ENCODE measurements around the gene TTPAL.
A peak's percentile ranks its signal among the peaks of the same experiment; 100 is the strongest.

The TTPAL gene, protein sequence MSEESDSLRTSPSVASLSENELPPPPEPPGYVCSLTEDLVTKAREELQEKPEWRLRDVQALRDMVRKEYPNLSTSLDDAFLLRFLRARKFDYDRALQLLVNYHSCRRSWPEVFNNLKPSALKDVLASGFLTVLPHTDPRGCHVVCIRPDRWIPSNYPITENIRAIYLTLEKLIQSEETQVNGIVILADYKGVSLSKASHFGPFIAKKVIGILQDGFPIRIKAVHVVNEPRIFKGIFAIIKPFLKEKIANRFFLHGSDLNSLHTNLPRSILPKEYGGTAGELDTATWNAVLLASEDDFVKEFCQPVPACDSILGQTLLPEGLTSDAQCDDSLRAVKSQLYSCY

DNA sequence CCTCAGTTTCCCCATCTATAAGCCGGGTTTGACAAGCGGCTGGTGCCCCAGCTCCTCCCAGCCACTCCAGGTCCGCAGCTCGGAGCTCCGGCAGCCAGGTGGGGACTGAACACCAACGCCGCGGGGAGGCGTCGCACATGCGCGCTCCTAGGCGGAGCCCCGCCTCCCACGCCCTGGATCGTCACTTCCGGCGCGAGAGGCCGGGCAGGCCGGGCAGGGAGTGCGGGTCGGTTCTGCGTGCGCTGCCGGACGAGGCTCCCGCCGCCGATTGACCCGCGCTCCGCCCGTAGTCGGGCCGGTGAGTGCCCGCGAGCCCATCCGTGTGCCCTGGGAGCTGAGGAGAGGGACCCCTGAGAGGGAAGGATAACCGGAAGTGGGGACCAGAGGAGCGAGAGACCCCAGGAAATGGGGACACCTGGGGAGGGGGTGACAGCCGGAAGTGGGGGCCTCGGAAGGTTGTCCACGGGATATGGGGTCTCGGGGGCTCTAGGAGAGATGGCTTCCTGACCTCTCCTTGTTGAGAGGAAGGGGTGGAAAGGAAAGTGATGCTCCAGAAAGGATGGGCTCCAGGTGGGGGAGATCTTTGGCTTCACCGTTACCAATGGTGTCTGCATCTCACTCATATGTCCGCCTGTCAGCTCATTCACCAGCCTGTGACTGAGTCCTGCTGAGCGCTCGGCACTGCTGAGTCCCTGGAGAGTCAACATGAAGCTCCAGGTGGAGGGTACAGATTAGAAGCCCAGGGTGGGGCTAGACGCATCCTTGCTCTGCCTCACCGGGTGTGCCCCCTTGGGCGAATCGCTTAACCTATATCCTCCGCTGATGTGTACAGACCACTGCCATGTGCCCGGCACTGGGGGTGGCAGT lies at the start of gene TTPAL:
TSS of gene TTPAL (plus strand) at position 181 of the 867 bp plus-strand sequence. CDS start 4,126 bp downstream, outside the sequence.
- Histone ChIP-seq H3K36me3 (ENCODE audit: control insufficient read depth, insufficient read depth, low read length) (peaks cover 7% of the 10 kb centered on the region), H3K4me3 (ENCODE audit: low read depth, low read length) (peak within 1 kb of the TSS; percentile 86), H3K4me1 (ENCODE audit: control insufficient read depth, insufficient read depth, low read length) (peaks cover 10% of the 10 kb centered on the region; the same call in 1 of the 2 replicates), H3K27ac (ENCODE audit: low read depth, low read length) (peak within 1 kb of the TSS; percentile 82), H3K9ac (ENCODE audit: low read depth, low read length) (peak within 1 kb of the TSS; percentile 77), H3K9me3 (ENCODE audit: control insufficient read depth, insufficient read depth, low read length) (no peaks in the 10 kb centered on the region), H3K27me3 (ENCODE audit: control insufficient read depth, insufficient read depth, low read length) (no peaks in the 10 kb centered on the region)

DNA sequence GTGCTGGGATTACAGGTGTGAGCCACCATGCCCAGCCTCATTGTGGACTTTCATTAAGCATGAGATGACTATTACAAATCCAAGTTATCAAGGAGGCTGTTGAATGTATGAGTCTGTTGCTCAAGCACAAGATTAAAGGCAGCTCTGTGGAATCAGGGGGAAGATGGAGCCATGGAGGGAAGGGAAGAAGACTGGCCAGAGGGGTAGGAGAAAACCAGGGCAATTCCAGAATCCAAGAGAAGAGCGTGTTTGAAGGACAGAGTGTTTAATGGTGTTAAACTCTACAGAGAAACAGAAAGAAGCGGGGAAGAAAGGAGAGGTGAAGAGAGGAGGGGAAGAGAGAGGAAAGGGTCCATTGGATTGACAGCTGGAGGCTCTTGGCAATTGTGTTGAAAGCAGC lies 49.8 kb upstream of the TTPAL start:
- no peak overlapping the region for H3K4me3 ChIP-seq (ENCODE audit: low read depth, low read length)
- no peak overlapping the region for H3K9ac ChIP-seq (ENCODE audit: low read depth, low read length)
- H3K4me1 ChIP-seq (ENCODE audit: control insufficient read depth, insufficient read depth, low read length): no peaks in the 10 kb centered on the region
- H3K36me3 ChIP-seq (ENCODE audit: control insufficient read depth, insufficient read depth, low read length): no peaks in the 10 kb centered on the region
- no peaks in the 10 kb centered on the region for H3K27me3 ChIP-seq (ENCODE audit: control insufficient read depth, insufficient read depth, low read length)
- no peaks in the 10 kb centered on the region for H3K9me3 ChIP-seq (ENCODE audit: control insufficient read depth, insufficient read depth, low read length)
- no peak overlapping the region for H3K27ac ChIP-seq (ENCODE audit: low read depth, low read length)

DNA sequence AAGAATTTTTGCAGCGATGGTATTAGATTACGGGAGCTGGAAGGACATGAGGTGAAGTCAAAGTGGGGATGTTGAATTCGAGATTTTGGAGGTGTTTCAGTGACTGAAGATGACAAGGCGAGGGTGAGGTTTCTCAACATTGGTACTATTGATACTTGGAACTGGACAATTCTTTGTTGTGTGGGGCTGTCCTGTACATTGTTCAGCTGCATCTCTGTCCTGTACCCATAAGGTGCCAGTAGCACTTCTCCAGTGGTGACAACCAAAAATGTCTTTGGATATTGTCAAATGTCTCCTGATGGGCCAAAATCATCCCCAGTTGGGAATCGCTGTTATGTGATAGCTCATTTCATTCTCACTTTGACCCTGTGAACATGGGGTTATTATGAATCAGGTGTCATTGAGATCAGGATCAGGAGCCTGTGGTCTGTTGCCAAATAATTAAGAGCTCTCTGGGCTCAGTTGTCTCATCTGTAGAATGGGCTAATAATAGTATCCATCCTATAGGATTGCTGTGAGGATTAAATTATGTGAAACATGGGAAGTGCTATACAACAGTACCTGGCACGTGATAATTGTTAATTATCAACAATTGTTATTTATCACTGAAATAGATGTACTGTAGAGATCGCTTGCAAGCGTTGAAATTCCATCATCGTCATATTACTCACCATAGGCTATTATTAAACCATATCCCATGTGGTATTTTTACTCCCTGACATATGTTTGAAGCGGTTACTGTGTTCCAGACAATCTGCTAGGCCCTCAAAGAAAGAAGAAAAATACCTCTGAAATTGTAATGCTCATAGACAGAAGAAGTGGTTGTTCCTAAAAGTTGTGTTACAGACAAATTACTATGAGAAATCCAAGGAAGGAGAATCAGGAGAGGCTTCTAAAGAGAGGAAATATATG lies 48.5 kb upstream of the TTPAL start:
- H3K9ac ChIP-seq (ENCODE audit: low read depth, low read length): no peak overlapping the region
- H3K9me3 ChIP-seq (ENCODE audit: control insufficient read depth, insufficient read depth, low read length): no peaks in the 10 kb centered on the region
- H3K27me3 ChIP-seq (ENCODE audit: control insufficient read depth, insufficient read depth, low read length): no peaks in the 10 kb centered on the region
- no peaks in the 10 kb centered on the region for H3K4me1 ChIP-seq (ENCODE audit: control insufficient read depth, insufficient read depth, low read length)
- H3K36me3 ChIP-seq (ENCODE audit: control insufficient read depth, insufficient read depth, low read length): no peaks in the 10 kb centered on the region
- no peak overlapping the region for H3K27ac ChIP-seq (ENCODE audit: low read depth, low read length)
- H3K4me3 ChIP-seq (ENCODE audit: low read depth, low read length): no peak overlapping the region

DNA sequence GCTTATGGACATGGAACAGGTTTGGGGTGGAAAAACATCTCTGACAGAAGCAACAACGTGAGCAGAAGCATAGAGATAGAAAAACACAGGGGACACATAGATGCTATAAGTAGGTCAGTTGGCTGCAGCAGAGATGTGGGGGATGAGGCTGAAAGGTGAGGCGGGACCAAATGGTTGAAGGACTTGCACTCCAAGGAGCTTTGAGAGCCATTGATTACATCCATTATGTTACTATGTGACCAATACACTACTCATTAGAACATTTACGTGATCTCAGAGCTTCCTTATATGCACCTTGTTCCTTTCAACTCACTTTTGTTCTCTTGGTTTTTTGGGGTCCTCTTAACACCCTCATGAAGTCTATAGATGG lies 47.9 kb upstream of the TTPAL start:
- Histone ChIP-seq H3K9ac (ENCODE audit: low read depth, low read length) (no peak overlapping the region), H3K27ac (ENCODE audit: low read depth, low read length) (no peak overlapping the region), H3K4me1 (ENCODE audit: control insufficient read depth, insufficient read depth, low read length) (no peaks in the 10 kb centered on the region), H3K27me3 (ENCODE audit: control insufficient read depth, insufficient read depth, low read length) (no peaks in the 10 kb centered on the region), H3K36me3 (ENCODE audit: control insufficient read depth, insufficient read depth, low read length) (no peaks in the 10 kb centered on the region), H3K9me3 (ENCODE audit: control insufficient read depth, insufficient read depth, low read length) (no peaks in the 10 kb centered on the region), H3K4me3 (ENCODE audit: low read depth, low read length) (no peak overlapping the region)

DNA sequence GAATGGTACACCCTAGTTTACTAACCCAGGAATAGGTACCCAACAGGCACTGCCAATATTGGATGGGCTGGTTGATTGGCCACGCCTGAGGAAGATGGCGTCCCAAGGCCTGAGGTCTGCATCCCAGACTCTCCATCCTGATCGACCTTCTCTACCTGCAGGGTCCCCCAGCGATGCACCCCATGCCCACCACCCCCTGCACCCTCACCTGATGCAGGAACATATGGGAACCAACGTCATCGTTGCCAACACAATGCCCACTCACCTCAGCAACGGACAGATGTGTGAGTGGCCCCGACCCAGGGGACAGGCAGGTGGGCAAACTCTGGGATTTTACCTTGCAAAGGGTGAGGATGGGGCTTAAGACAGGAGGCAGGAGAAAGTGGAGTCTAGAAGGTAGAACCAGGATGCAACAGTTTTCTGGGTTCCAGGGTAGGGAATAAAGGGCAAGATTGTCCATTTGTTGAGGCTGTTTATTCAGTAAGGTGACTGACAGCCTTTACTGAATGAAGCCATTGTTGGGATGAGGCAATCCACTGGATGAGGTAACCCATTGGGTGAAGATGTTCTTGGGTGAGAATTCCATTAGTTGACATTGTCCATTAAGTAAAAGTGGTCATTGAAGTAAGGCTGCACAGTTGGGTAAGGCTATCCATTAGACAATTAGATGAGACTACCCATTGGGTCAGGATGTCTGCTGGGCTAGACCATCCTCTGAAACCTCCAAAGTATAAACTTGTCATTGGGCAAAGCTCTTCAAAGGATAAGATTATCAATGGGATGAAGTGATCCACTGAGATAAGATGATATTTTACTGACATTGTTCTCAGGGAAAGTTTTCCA lies 47.3 kb upstream of the TTPAL start:
- H3K27me3 ChIP-seq (ENCODE audit: control insufficient read depth, insufficient read depth, low read length): no peaks in the 10 kb centered on the region
- no peaks in the 10 kb centered on the region for H3K4me1 ChIP-seq (ENCODE audit: control insufficient read depth, insufficient read depth, low read length)
- H3K27ac ChIP-seq (ENCODE audit: low read depth, low read length): no peak overlapping the region
- no peaks in the 10 kb centered on the region for H3K36me3 ChIP-seq (ENCODE audit: control insufficient read depth, insufficient read depth, low read length)
- no peak overlapping the region for H3K9ac ChIP-seq (ENCODE audit: low read depth, low read length)
- H3K4me3 ChIP-seq (ENCODE audit: low read depth, low read length): no peak overlapping the region
- H3K9me3 ChIP-seq (ENCODE audit: control insufficient read depth, insufficient read depth, low read length): no peaks in the 10 kb centered on the region

DNA sequence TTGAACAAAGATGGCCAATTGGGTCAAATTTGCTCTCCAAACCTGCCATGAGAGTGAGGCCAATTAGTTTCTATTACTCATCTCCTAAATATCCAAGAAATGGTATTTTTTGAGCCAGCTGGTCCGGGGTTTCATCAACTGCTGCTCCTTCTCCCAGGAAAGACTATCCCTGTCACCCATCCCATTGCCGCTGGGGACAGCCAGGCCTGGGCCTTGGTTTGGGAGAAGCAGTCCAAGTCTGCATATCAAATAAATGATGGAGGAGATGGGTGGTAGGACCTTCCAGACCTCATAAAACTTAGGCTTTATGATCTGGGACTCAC lies 46.7 kb upstream of the TTPAL start:
- Histone ChIP-seq H3K27ac (ENCODE audit: low read depth, low read length) (no peak overlapping the region), H3K36me3 (ENCODE audit: control insufficient read depth, insufficient read depth, low read length) (no peaks in the 10 kb centered on the region), H3K9ac (ENCODE audit: low read depth, low read length) (no peak overlapping the region), H3K4me3 (ENCODE audit: low read depth, low read length) (no peak overlapping the region), H3K4me1 (ENCODE audit: control insufficient read depth, insufficient read depth, low read length) (no peaks in the 10 kb centered on the region), H3K9me3 (ENCODE audit: control insufficient read depth, insufficient read depth, low read length) (no peaks in the 10 kb centered on the region), H3K27me3 (ENCODE audit: control insufficient read depth, insufficient read depth, low read length) (no peaks in the 10 kb centered on the region; the same call in 1 of the 2 replicates)

DNA sequence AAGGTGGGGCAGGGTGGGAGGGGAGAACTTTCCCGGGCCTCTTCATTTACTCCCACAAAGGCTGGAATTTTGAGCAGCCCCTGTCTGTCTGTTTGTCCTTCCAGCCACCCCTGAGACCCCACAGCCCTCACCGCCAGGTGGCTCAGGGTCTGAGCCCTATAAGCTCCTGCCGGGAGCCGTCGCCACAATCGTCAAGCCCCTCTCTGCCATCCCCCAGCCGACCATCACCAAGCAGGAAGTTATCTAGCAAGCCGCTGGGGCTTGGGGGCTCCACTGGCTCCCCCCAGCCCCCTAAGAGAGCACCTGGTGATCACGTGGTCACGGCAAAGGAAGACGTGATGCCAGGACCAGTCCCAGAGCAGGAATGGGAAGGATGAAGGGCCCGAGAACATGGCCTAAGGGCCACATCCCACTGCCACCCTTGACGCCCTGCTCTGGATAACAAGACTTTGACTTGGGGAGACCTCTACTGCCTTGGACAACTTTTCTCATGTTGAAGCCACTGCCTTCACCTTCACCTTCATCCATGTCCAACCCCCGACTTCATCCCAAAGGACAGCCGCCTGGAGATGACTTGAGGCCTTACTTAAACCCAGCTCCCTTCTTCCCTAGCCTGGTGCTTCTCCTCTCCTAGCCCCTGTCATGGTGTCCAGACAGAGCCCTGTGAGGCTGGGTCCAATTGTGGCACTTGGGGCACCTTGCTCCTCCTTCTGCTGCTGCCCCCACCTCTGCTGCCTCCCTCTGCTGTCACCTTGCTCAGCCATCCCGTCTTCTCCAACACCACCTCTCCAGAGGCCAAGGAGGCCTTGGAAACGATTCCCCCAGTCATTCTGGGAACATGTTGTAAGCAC lies 46.0 kb upstream of the TTPAL start:
- H3K4me1 ChIP-seq (ENCODE audit: control insufficient read depth, insufficient read depth, low read length): no peaks in the 10 kb centered on the region
- no peak overlapping the region for H3K27ac ChIP-seq (ENCODE audit: low read depth, low read length)
- no peaks in the 10 kb centered on the region; the same call in 1 of the 2 replicates for H3K27me3 ChIP-seq (ENCODE audit: control insufficient read depth, insufficient read depth, low read length)
- no peak overlapping the region for H3K4me3 ChIP-seq (ENCODE audit: low read depth, low read length)
- no peaks in the 10 kb centered on the region for H3K9me3 ChIP-seq (ENCODE audit: control insufficient read depth, insufficient read depth, low read length)
- H3K9ac ChIP-seq (ENCODE audit: low read depth, low read length): no peak overlapping the region
- no peaks in the 10 kb centered on the region for H3K36me3 ChIP-seq (ENCODE audit: control insufficient read depth, insufficient read depth, low read length)

DNA sequence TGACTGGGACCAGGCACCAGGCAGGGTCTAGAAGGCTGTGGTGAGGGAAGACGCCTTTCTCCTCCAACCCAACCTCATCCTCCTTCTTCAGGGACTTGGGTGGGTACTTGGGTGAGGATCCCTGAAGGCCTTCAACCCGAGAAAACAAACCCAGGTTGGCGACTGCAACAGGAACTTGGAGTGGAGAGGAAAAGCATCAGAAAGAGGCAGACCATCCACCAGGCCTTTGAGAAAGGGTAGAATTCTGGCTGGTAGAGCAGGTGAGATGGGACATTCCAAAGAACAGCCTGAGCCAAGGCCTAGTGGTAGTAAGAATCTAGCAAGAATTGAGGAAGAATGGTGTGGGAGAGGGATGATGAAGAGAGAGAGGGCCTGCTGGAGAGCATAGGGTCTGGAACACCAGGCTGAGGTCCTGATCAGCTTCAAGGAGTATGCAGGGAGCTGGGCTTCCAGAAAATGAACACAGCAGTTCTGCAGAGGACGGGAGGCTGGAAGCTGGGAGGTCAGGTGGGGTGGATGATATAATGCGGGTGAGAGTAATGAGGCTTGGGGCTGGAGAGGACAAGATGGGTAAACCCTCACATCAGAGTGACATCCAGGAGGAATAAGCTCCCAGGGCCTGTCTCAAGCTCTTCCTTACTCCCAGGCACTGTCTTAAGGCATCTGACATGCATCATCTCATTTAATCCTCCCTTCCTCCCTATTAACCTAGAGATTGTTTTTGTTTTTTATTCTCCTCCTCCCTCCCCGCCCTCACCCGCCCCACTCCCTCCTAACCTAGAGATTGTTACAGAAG lies 45.2 kb upstream of the TTPAL start:
- Histone ChIP-seq H3K36me3 (ENCODE audit: control insufficient read depth, insufficient read depth, low read length) (no peaks in the 10 kb centered on the region), H3K4me1 (ENCODE audit: control insufficient read depth, insufficient read depth, low read length) (no peaks in the 10 kb centered on the region), H3K9ac (ENCODE audit: low read depth, low read length) (no peak overlapping the region)

DNA sequence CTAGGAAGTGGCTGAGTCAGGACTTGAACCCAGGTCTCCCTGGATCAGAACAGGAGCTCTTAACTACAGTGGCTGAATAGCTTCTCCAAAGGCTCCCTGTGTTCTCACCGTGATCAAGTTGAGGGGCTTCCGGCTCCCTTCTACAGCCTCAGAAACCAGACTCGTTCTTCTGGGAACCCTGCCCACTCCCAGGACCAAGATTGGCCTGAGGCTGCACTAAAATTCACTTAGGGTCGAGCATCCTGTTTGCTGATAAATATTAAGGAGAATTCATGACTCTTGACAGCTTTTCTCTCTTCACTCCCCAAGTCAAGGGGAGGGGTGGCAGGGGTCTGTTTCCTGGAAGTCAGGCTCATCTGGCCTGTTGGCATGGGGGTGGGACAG lies 44.6 kb upstream of the TTPAL start:
- no peak overlapping the region for H3K27ac ChIP-seq (ENCODE audit: low read depth, low read length)
- no peaks in the 10 kb centered on the region for H3K9me3 ChIP-seq (ENCODE audit: control insufficient read depth, insufficient read depth, low read length)
- no peak overlapping the region for H3K9ac ChIP-seq (ENCODE audit: low read depth, low read length)
- no peaks in the 10 kb centered on the region for H3K4me1 ChIP-seq (ENCODE audit: control insufficient read depth, insufficient read depth, low read length)
- H3K27me3 ChIP-seq (ENCODE audit: control insufficient read depth, insufficient read depth, low read length): no peaks in the 10 kb centered on the region; the same call in 1 of the 2 replicates
- no peaks in the 10 kb centered on the region for H3K36me3 ChIP-seq (ENCODE audit: control insufficient read depth, insufficient read depth, low read length)
- no peak overlapping the region for H3K4me3 ChIP-seq (ENCODE audit: low read depth, low read length)

More for the DNA sequence above, 45.2 kb upstream of the TTPAL start:
- H3K9me3 ChIP-seq (ENCODE audit: control insufficient read depth, insufficient read depth, low read length): no peaks in the 10 kb centered on the region
- no peak overlapping the region for H3K4me3 ChIP-seq (ENCODE audit: low read depth, low read length)
- no peaks in the 10 kb centered on the region; the same call in 1 of the 2 replicates for H3K27me3 ChIP-seq (ENCODE audit: control insufficient read depth, insufficient read depth, low read length)
- H3K27ac ChIP-seq (ENCODE audit: low read depth, low read length): no peak overlapping the region
